Measurements from ENCODE around the gene GPATCH8. TPM values are rescaled to one million over a fixed set of nuclear protein-coding genes. Genes with fewer than 3 reads are reported as not detected.

GPATCH8 gene
- total RNA-seq, 1 experiment from 2014 or later: 33.8 TPM

DNA sequence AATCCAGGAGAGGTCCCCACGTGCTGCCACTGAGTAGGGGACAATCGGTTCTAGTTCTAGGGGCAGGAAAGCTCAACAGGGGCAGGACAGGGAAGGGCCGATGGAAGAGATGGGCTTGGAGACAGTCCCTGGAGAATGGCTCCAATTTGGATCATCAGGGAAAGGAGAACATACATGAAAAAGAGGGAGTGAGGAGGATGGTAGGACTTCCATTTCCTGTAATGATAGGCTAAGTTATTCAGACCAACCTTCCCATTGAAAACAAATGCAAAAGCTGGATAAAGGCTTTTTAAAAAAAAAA is 20.4 kb upstream of the GPATCH8 start:
- Histone ChIP-seq H3K27me3 (replicated peaks; ENCODE audit: insufficient read depth, low read depth, low read length, poor library complexity) (no peaks in the 10 kb centered on the region), H3K9me3 (ENCODE audit: low read depth, low read length, poor library complexity, severe bottlenecking) (no peaks in the 10 kb centered on the region), H3K27ac (ENCODE audit: low read depth, low read length, poor library complexity, severe bottlenecking) (no peak overlapping the region), H3K4me3 (ENCODE audit: low read depth, low read length, poor library complexity, severe bottlenecking) (no peak overlapping the region), H3K36me3 (ENCODE audit: insufficient read depth, low read length, poor library complexity, severe bottlenecking) (no peaks in the 10 kb centered on the region), H3K4me1 (ENCODE audit: insufficient read depth, low read length, poor library complexity, severe bottlenecking) (no peaks in the 10 kb centered on the region)
- CTCF ChIA-PET: interaction anchor here (0.6 to 1.4 kb wide), 5 partner anchors 10 to 225 kb away, joined by 3 to 5 read pairs (median 4); partner anchors contain the start of gene FAM171A2
- no peak for TF ChIP-seq EZH2 (IDR thresholded peaks at IDR 0.05; ENCODE audit: borderline replicate concordance, low read depth, low read length, poor library complexity, severe bottlenecking)
- TF ChIP-seq, protein P1, sequence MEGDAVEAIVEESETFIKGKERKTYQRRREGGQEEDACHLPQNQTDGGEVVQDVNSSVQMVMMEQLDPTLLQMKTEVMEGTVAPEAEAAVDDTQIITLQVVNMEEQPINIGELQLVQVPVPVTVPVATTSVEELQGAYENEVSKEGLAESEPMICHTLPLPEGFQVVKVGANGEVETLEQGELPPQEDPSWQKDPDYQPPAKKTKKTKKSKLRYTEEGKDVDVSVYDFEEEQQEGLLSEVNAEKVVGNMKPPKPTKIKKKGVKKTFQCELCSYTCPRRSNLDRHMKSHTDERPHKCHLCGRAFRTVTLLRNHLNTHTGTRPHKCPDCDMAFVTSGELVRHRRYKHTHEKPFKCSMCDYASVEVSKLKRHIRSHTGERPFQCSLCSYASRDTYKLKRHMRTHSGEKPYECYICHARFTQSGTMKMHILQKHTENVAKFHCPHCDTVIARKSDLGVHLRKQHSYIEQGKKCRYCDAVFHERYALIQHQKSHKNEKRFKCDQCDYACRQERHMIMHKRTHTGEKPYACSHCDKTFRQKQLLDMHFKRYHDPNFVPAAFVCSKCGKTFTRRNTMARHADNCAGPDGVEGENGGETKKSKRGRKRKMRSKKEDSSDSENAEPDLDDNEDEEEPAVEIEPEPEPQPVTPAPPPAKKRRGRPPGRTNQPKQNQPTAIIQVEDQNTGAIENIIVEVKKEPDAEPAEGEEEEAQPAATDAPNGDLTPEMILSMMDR (conservative IDR thresholded peaks at IDR 0.05; ENCODE audit: low read depth, low read length): no peak
- no TSS peak for BruUV-seq (replicated peaks)
- no peak for DNase-seq (ENCODE audit: low spot score)
- intact Hi-C loops (cut with micrococcal nuclease; ENCODE audit: unreplicated experiment): no loop called here
- POLR2A ChIA-PET (ENCODE audit: low non-redundant PET): no interaction called here

DNA sequence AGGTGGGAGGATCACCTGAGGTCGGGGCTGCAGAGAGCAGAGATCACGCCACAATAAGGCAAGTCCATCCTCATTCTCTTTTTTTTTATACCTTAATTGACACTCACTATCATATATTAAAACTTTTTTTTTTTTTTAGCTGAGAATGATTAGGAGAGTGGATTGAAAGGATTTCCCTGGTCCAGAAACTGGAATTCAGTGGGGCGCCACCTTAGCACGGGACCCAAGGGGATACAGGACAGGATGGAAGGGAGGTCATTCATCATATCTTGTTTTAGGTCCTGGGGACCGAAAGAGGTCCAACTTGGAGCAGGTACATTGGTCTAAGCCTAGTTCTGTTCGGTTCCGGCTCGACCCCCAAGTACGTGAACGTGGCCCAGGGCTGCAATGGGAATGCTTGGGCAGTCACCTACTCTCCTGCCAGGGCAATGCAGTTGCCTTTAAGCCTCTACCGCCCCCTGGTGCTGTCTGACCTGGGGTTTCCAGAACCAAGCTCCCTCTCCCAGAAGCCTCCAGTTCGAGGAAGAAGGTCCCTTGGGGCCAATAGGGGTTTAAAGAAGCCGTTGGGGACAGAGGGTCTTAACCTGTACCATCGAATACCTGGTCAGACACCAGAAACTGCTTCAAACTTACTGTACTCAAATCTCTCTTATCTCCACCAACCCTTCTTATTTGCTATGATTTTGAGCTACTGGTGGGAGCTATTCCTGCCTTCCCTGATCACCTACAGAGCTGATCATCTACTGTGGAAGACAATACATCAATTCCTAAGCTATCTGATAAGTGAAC is 19.9 kb upstream of the GPATCH8 start:
- Histone ChIP-seq H3K27ac (ENCODE audit: low read depth, low read length, poor library complexity, severe bottlenecking) (no peak overlapping the region), H3K9me3 (ENCODE audit: low read depth, low read length, poor library complexity, severe bottlenecking) (no peaks in the 10 kb centered on the region), H3K4me3 (ENCODE audit: low read depth, low read length, poor library complexity, severe bottlenecking) (no peak overlapping the region), H3K4me1 (ENCODE audit: insufficient read depth, low read length, poor library complexity, severe bottlenecking) (no peaks in the 10 kb centered on the region), H3K36me3 (ENCODE audit: insufficient read depth, low read length, poor library complexity, severe bottlenecking) (no peaks in the 10 kb centered on the region), H3K27me3 (replicated peaks; ENCODE audit: insufficient read depth, low read depth, low read length, poor library complexity) (no peaks in the 10 kb centered on the region)
- peak; percentile 54 for DNase-seq (ENCODE audit: low spot score)
- CTCF ChIA-PET: interaction anchor here (0.6 to 1.4 kb wide), 7 partner anchors 11 to 224 kb away, joined by 3 to 5 read pairs (median 4); partner anchors contain the start of gene FAM171A2
- no TSS peak for BruUV-seq (replicated peaks)
- intact Hi-C loops (cut with micrococcal nuclease; ENCODE audit: unreplicated experiment): no loop called here
- no peak for TF ChIP-seq EZH2 (IDR thresholded peaks at IDR 0.05; ENCODE audit: borderline replicate concordance, low read depth, low read length, poor library complexity, severe bottlenecking)
- TF ChIP-seq, protein P1 (conservative IDR thresholded peaks at IDR 0.05; ENCODE audit: low read depth, low read length): peak; percentile 52
- POLR2A ChIA-PET (ENCODE audit: low non-redundant PET): interaction anchor here (0.7 kb wide), 1 partner anchor 28 kb away, joined by 4 read pairs; no protein-coding TSS in a partner anchor

DNA sequence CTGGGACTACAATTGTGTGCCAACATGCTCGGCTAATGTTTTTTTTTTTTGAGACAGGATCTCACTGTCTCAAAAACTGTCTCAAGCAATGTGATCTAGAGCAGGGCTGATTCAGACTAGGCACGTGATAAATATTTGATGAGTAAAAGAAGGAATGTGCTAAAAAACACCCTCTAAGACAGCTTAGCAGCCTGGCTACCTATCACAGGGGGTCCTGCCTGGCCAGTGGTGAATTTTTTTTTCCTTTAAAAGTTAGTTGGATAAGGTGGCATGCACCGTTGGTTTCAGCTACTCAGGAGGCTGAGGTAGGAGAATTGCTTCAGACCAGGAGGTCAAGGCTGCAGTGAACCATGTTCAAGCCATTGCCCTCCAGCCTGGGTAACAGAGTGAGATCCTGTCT is 14.8 kb upstream of the GPATCH8 start:
- H3K36me3 ChIP-seq (ENCODE audit: insufficient read depth, low read length, poor library complexity, severe bottlenecking): no peaks in the 10 kb centered on the region
- CTCF ChIA-PET: no interaction called here
- TF ChIP-seq EZH2 (IDR thresholded peaks at IDR 0.05; ENCODE audit: borderline replicate concordance, low read depth, low read length, poor library complexity, severe bottlenecking): no peak
- TF ChIP-seq, protein P1 (conservative IDR thresholded peaks at IDR 0.05; ENCODE audit: low read depth, low read length): no peak
- H3K4me1 ChIP-seq (ENCODE audit: insufficient read depth, low read length, poor library complexity, severe bottlenecking): no peaks in the 10 kb centered on the region
- DNase-seq (ENCODE audit: low spot score): no peak
- POLR2A ChIA-PET (ENCODE audit: low non-redundant PET): no interaction called here
- BruUV-seq (replicated peaks): no TSS peak
- intact Hi-C loops (cut with micrococcal nuclease; ENCODE audit: unreplicated experiment): no loop called here
- no peaks in the 10 kb centered on the region for H3K27me3 ChIP-seq (replicated peaks; ENCODE audit: insufficient read depth, low read depth, low read length, poor library complexity)
- no peak overlapping the region for H3K27ac ChIP-seq (ENCODE audit: low read depth, low read length, poor library complexity, severe bottlenecking)
- H3K4me3 ChIP-seq (ENCODE audit: low read depth, low read length, poor library complexity, severe bottlenecking): no peak overlapping the region
- H3K9me3 ChIP-seq (ENCODE audit: low read depth, low read length, poor library complexity, severe bottlenecking): no peaks in the 10 kb centered on the region
